Adipose tissue (tissue), 3 donors: ENCODE data around the gene ANKRD11. TPM values are rescaled to one million over a fixed set of nuclear protein-coding genes. Genes with fewer than 3 reads are reported as not detected.

ENCODE experiments used
- H3K27ac ChIP-seq: one replicate; pipeline ENCODE4 v1.5.1; 2013; ENCODE audit warnings: low read depth, low read length
- WGBS, 3 donors: extraction: QIAGEN DNeasy Blood & Tissue Kit; methylation state at CpG; one replicate each; pipeline ENCODE4 v1.1.7; 2013; 5-methylcytosine and 5-hydroxymethylcytosine counted together
- polyA plus RNA-seq, 3 donors: library from polyadenylated mRNA; stranded (reverse); fragments of 200-250 nt; gene quantifications; one replicate each; pipeline ENCODE4 v1.2.3, GENCODE V29; 2013
- donor health status: healthy with polysubstance abuse.
- donor health status: Bipolar disorder and iron deficiency.
- donor health status: healthy.

ANKRD11 gene
- polyA plus RNA-seq, 3 donors, result 24.9 to 53.9 (median 48.4) TPM

DNA sequence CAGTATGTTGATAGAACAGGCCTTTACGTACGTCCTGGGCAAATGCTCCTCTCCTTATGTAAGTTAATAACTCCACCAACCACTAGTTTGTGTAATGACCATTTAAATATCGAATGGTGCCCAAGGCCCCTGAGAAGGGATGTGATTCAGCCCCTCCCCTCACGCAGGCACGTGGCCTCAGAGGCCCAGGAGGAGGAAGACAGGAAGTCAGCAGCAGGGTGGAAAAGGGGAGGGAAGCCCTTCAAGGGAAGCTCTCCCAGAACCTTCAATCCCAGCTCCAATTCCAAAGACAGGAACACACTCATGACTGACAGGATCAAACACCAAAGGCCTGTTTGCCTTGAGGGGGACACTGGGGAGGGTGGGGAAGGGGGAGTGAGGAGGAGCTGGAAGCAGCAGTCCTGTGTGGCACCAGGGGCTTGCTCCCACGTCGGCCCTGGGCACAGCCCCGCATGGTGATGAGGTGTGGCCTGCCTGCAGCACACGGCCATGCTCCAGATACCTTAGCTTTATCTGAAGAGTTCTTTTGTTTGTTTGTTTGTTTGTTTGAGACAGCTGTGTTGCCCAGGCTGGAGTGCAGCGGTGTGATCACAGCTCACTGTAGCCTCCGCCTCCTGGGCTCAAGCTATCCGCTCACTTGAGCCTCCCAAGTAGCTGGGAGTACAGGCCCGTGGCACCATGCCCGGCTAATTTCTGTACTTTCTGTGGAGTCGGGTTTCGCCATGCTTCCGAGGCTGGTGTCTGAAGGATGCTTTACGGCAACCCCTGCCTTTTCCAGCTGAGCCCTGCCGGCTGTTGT lies 167.8 kb downstream of the ANKRD11 start:
- no peak overlapping the region for H3K27ac ChIP-seq
- 45 to 69% (median 50%) methylated on average over 19 of the region's 19 CpGs for WGBS, 3 donors

DNA sequence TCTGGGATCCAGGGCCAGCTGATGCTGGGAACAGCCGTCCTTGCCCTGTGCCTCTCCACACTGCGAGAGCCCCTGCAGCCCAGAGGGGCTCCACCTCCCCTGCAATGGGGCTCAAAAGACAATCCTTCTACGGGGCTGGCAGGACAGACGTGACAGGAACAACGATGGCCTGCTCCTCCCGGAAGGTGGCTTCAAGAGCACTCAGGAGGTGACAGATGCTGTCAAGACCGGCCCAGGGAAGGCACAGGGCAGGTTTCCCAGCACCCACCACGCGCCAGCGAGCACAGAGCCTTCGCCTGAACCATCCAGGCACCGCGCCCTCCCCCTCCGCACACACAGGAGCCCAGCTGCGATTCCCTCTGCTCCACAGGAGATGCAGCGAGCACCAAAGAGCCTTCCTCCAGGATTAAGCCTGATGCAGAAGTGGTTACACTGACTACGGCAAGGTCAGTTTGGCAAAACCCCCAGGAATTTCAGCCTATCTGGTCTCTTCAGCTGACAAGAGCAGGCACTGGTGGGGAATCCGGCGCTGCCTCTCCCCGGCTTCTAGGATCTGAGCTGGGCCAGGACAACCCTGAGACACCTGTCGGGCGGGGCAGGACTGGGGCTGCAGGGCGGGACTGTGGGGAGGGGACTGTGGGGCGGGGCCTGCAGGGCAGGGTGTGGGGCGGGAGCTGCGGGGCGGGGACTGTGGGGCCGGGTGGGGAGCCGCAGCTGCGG lies 169.4 kb downstream of the ANKRD11 start:
- WGBS, 3 donors, result 42 to 68% (median 62%) methylated on average over 30 of the region's 30 CpGs

DNA sequence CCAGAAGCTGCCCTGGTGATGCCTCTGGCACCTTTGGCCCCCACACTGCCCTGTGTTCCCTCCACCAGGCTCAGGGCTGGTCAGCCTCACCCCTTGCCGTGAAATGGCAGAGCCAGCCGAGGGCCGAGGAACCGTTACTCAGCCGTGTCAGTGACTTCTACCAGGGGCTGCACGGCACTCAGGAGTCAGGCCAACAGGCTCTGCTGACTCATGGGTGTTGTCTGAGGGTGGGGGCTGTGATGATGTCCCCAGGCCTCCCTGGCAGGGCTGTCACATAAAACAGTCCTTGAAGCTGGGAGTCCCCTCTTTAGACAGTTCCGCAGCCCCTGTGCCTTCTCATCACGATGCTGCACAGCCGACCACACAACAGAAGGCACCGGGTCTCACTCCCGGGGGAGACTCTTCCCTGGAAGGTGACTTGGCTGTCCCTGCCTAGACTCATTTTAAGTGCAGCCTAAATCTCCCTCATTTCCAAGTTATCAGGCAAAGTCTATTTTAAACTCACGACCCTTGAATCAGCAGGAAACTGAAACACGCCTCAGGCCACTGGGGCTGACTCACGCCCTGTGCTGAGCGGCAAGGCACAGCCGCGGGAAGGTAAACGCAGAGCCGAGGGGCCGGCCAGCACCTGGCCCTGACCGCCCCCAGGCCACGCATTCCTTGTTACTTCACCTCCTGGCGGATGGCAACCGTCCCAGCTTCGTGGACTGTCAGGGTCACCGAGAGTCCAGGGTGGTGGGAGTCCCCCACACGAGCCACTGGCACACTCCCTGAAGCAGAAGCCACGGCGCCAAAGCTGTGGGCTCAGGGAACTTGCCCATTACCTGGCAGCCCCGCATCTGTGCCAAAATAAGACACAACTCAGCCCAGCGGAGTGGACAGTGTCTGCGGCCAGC lies 170.2 kb downstream of the ANKRD11 start:
- 22 to 33% (median 26%) methylated on average over 32 of the region's 32 CpGs for WGBS, 3 donors
- H3K27ac ChIP-seq, result no peak overlapping the region

More for the DNA sequence above, 169.4 kb downstream of the ANKRD11 start:
- no peak overlapping the region for H3K27ac ChIP-seq

DNA sequence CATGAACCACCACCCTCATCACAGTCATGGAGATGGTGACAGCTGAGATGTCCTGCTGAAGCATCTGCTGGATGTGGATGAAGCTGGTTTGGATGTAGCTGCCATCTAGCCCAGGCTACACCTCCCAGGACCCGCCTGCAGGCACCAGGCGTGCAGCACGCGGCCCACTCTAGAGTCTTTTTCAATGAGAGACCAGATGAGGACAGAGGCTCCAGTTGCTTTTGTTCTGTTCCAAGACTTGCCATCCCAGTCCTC lies 170.8 kb downstream of the ANKRD11 start:
- H3K27ac ChIP-seq, result no peak overlapping the region
- WGBS, 3 donors, result 93% methylated on average over 4 of the region's 4 CpGs

DNA sequence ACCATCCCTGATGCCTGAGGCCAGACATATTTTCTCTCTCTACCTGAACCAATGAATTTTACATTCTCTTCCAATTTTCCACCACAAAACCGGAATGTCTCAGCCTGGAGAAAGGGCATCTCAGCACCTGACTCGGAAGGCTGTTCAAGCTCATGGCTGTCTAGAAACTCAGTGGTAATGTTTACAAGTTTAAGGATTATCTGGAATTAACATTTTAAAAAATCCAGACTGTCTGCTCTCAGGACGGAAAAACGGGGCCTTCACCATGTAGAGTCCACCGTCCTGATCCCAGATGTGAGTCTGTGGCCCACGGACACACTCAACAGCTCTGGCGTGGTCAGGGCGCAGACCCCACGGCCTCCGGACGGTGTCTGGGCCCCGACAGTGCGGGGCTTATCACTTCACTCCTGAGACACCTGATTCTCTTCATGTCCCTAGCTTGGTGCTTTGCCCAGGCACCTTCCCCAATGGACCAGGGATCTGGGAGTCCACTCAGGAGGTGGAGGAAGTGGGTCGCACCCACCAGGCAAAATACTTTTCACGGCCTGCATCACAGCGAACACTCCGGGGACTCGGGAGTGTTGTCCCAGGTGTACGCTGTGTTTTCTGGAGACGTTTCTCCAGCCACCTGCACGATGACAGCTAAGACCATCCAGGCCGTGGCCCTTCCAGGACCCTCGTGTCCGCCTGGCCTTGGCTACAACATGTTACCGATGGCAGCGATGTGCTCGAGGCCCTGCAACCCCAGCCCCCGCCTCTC lies 171.3 kb downstream of the ANKRD11 start:
- 91 to 95% (median 95%) methylated on average over 28 of the region's 28 CpGs for WGBS, 3 donors
- H3K27ac ChIP-seq, result no peak overlapping the region

DNA sequence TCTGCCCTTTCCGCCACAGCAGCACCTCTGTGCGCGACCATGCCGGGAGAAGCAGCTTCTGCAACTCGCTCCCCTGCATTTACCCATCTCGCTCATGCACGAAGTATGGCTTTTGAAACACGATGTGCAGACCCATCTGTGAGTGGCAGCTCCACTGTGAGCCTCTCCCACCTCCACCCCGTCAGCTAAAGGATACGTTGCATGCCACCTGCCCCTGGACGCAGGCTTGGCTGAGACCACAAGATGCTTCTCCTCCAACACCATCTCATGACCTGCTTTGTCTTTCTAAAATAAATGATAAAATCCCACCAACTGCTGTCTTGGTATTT lies 172.0 kb downstream of the ANKRD11 start:
- H3K27ac ChIP-seq, result no peak overlapping the region
- WGBS, 3 donors, result 91 to 95% (median 93%) methylated on average over 11 of the region's 11 CpGs

DNA sequence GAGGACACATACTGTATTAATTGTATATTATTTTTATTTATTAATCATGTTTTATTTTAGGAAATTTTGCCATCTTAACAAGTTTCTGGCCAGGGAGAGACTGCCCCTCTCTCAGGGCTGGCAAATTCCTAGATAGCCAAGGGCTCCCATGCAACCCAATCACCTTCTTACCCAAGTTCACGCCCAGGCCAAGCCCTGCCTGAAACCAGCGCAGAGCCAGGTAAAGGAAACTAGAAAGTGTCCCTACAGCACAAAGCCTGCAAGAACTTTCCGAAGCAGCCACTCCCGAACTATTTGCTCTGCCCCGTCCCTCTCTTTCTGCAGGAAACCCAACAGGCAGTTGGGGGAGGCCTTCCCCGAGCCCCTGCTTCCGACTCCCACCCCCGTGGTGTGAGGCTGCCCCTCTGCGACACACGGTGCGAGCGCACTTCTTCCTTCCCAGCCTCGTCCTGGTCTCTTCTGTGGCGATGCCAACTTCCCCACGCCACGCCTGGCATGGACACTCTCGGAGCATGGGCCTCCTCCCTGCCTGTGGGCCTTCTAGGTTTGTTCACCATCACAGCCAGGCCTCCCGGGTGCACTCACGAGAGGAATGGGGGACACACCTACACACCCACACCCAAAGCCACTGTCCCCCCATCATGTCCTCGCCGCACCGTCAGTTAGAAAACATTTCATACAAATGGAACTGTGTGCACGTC lies 172.5 kb downstream of the ANKRD11 start:
- H3K27ac ChIP-seq, result no peak overlapping the region
- WGBS, 3 donors, result 62 to 85% (median 72%) methylated on average over 23 of the region's 23 CpGs

DNA sequence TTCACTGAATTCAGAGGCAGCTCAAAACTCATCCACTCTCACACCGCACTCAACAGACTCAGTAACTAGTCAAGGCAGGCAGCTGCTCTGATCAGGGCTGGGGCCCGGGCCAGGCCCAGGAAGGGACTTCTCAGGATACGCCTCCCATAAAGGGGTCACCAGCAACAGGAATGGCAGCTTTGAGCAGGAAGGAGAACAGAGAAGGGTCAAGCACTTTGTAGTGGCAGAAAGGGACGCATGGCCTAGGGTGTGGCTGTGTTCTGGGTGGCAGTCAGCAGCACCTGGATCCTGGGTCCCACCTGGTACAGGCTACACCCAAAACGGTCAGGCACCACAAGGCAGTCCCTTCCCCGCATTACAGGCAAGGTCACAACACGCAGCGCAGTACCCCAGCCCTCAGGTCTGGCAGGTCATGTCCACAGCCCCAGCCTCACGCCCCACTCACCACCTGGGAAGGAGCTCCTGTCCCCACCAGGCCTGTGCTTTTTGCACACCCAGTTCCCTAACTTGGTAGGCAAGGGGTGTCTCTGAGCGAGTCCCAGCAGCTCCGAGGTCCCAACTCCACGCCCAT lies 173.2 kb downstream of the ANKRD11 start:
- H3K27ac ChIP-seq, result no peak overlapping the region
- WGBS, 3 donors, result 84 to 88% (median 87%) methylated on average over 12 of the region's 12 CpGs

DNA sequence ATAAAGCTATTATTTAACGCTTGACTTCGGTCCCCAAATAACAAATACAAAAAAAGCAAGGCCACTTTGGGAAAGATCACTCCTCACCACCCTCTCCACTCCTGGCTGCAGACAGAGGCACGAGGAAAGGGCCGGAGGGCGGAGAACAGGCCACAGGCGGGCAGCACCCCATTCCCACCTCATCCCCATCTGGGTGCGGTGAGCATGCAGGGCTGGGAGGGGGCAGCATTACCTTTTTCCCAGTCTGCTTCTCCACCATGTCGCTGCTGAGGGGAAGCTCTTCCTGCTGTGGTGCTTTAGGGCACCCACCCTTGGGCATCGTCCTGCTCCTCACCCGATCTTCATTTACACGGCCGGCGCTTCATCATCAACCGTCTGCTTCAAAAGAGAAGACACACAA lies 173.7 kb downstream of the ANKRD11 start:
- 72 to 86% (median 74%) methylated on average over 14 of the region's 14 CpGs for WGBS, 3 donors
- H3K27ac ChIP-seq, result no peak overlapping the region

DNA sequence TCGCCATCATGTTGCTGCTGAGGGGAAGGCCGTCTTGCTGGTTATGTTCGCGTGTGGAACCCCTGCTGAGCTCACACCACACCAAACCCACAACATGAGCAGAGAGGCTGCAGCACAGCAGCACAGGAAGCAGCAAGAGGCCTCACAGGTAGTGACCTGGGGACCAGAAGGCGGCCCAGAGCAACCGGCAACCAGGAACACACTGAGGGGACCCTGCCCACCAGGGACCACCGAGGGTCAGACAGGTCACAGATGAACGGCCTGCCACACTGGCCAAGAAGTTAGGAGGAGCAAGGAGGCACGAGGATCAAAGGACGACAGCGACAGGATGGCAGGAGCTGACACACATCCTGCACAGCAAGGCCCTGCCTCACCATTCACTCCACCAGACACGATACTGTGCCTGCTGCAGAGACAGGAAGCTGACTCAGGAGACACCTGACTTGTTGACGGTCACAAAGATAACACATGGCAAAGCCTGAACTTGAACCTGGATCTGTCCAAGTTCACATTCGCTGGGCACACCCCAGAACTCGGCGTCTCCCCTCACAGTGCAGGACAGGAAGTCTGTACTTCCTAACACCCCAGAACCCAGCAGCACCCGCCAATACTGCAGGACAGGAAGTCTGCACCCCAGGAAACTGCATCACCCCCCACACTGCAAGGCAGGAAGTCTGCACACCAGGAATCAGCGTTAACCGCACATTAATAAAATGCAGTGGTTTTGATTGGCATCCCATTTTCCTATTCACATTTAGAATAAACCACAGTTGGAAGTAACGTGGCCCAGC lies 174.4 kb downstream of the ANKRD11 start:
- H3K27ac ChIP-seq, result no peak overlapping the region

DNA sequence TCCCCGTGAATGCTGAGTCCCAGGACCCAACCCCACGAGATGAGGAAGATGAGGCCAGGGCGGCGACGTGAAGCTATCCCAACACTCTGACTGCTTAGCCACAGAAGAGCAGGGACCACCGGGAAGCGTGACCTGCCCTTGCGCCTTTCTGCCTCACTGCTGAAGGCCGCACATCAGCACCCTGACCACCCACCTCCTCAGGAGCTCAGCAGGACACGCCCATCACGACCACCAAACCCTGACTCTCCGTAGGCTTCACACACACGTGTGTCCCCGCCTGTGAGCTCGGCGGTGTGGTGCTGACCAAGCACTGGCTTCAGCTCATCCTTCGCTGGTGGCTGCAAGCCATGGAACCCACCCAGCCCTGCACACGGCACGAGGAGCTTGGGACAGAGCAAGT lies 175.1 kb downstream of the ANKRD11 start:
- 67 to 86% (median 71%) methylated on average over 19 of the region's 19 CpGs for WGBS, 3 donors
- no peak overlapping the region for H3K27ac ChIP-seq

More for the DNA sequence above, 174.4 kb downstream of the ANKRD11 start:
- WGBS, 3 donors, result 38 to 66% (median 39%) methylated on average over 20 of the region's 20 CpGs

DNA sequence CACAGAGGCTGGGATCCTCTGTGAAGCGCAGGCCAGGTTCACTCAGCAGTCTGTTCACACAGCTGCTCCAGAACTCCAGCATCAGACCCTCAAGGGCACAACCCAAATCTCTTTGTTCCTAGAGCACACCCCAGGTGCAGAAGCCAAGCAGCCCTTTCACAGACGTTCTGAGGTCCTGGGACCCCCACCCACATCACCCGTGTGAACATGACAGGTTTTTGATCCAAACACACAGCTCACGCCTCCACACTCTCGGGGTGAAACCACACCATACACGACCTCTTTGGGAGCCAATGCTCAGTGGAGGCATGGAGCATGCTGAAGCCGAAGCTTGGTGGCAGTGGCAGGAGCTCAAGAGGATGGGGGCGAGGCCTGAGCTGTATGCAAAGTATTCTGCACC lies 175.5 kb downstream of the ANKRD11 start:
- no peak overlapping the region for H3K27ac ChIP-seq
- WGBS, 3 donors, result 75 to 83% (median 78%) methylated on average over 8 of the region's 8 CpGs

DNA sequence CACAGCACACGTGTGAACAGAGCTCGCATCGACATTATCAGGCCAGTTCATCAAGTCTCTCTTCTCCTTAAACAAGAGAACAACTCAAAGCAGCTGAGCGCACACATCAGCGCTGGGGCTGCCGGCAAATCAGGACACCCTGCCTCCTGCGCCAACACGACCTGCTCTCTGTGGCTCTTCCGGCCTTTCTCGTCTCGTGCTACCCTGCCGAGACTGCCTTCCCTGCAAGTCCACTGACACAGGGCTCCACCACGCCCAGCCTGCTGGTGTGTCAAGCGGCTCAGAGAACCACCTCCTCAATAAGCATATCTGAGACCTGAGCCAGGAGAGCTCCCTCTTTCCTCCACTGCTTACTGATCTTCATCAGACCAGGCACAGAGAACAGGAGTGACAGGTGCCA lies 176.0 kb downstream of the ANKRD11 start:
- no peak overlapping the region for H3K27ac ChIP-seq
- 62 to 79% (median 72%) methylated on average over 14 of the region's 14 CpGs for WGBS, 3 donors

DNA sequence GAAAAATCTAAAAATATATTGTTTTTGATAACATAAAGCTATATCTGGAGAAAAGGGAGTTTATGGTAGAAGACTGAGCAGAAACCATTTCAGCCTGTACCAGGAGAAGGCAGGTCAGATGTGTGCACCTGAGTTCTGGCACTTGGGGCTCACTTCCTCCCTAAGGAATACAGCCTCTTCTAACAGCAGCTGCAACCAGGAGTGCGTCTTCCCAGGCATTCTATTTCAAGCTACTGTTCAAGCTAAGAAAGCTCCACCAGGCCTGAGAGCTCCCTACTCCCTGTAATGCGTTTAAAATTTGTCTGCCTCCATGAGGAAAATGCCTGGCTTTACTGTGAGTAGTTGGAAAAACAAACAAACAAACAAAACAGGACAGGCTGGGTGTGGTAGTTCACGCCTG lies 176.8 kb downstream of the ANKRD11 start:
- H3K27ac ChIP-seq, result no peak overlapping the region
- WGBS, 3 donors, result 39 to 75% (median 73%) methylated on average over 3 of the region's 3 CpGs

DNA sequence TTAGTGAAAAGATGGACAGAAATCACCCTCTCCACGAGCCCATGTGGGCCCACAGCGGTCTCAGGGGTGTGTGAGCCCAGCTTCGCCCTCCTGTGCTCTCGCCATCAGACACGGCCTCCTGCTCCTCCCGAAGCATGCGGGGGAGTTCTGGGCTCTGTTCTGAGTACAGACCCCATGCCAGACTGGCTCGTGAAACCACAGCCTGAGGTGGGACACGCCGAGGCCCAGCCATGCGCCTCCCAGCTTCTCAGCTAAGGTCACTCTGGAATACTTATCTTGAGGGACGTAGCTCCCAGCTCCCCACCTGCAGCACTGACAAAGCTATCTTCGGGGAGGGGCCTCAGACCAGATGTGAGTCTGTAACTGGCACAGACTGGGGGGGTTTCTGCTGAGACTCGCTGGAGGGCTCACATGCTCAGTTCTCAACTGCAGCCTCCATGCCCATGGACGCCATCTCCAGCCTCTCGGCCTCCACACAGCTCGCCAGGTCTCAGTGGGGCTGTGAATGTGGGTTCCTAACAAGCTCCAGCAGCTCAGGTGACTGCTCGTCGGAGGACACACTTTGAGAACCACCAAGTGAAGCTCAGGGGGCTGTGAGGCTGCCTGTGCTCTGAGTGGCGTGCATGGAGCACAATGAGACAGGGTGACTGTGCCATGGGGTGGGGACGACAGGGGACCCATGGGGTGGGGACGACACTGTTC lies 177.6 kb downstream of the ANKRD11 start:
- no peak overlapping the region for H3K27ac ChIP-seq
- WGBS, 3 donors, result 88 to 92% (median 88%) methylated on average over 22 of the region's 22 CpGs

DNA sequence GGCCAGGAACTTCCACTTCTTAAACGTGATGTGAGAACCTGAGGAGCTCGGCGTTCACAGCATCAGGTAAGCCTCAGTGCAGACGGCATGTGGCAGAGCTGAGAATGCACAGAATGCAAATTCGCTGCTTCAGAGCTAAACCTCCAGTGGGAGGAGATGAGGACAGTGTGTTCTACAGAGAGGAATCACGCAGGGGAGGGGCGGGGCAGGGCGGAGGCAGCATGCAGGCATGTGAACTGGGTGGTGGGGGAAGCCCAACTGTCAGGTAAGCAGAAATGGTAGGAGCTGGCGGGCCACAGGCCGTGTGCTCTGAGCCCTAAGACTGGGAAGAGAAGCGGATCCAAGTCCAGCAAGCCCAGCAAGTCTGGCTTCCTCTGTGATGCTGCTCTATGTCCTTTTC lies 178.2 kb downstream of the ANKRD11 start:
- WGBS, 3 donors, result 77 to 88% (median 84%) methylated on average over 11 of the region's 11 CpGs
- H3K27ac ChIP-seq, result no peak overlapping the region
